Gastroesophageal sphincter (tissue), 3 donors: Measurements from ENCODE around the gene CCDC185.

Experiments
- EP300 ChIP-seq: sonication (generic); formaldehyde crosslinking; IDR thresholded peaks from one replicate; pipeline ENCODE4 v1.6.1; 2017; ENCODE audit warnings: antibody characterized with exemption, mild to moderate bottlenecking
- POLR2A ChIP-seq, 2 donors: fragments of 450-650 bp; IDR thresholded peaks; one replicate each; pipeline ENCODE4 v1.6.1; 2017; ENCODE audit warnings: antibody characterized with exemption in 2 of 2, mild to moderate bottlenecking in 2 of 2, moderate library complexity in 1 of 2
- POLR2AphosphoS5 ChIP-seq: sonication (generic); formaldehyde crosslinking; IDR thresholded peaks from one replicate; pipeline ENCODE4 v1.6.1; 2017; ENCODE audit warnings: antibody characterized with exemption
- TF ChIP-seq, protein P1 (sequence below), 4 experiments: fragments of 200-600 bp in 2 of 4; fragments of 450-650 bp in 2 of 4; sonication (generic) in 1 of 4; IDR thresholded peaks; one replicate each; pipeline ENCODE4 v1.5.1; 2017 to 2019; ENCODE audit warnings: antibody characterized with exemption in 4 of 4, mild to moderate bottlenecking in 2 of 4, moderate library complexity in 2 of 4

DNA sequence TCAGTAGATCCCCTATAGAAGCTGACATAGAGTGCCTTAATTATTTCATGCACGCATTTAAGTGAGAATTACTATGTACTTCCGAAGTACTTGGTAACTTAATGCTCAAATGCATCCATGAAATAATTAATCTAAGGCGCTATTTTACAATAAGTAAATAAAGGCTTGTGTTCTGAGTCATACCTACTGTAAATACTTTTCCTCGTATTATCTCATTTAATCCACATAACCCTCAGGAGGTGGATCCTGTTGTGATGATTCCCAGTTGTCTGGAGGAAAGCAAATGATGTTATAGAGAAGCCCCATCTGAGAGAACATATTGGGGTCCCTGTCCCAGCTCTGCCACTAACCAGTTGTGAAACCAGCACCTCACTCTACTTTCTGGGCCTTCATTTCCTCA is 45.6 kb upstream of the CCDC185 start:
- TF ChIP-seq, protein P1, sequence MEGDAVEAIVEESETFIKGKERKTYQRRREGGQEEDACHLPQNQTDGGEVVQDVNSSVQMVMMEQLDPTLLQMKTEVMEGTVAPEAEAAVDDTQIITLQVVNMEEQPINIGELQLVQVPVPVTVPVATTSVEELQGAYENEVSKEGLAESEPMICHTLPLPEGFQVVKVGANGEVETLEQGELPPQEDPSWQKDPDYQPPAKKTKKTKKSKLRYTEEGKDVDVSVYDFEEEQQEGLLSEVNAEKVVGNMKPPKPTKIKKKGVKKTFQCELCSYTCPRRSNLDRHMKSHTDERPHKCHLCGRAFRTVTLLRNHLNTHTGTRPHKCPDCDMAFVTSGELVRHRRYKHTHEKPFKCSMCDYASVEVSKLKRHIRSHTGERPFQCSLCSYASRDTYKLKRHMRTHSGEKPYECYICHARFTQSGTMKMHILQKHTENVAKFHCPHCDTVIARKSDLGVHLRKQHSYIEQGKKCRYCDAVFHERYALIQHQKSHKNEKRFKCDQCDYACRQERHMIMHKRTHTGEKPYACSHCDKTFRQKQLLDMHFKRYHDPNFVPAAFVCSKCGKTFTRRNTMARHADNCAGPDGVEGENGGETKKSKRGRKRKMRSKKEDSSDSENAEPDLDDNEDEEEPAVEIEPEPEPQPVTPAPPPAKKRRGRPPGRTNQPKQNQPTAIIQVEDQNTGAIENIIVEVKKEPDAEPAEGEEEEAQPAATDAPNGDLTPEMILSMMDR (IDR thresholded peaks at IDR 0.05) = no peak
- TF ChIP-seq EP300 = no peak
- TF ChIP-seq POLR2AphosphoS5 = no peak
- TF ChIP-seq POLR2A (IDR thresholded peaks at IDR 0.05) = no peak
